ENCODE measurements around the gene XG.
"Not testable (repeated sequence)": the region's sequence is repeated elsewhere in the genome, so short reads cannot be mapped to it uniquely, and the experiment has no call there.

XG gene, protein sequence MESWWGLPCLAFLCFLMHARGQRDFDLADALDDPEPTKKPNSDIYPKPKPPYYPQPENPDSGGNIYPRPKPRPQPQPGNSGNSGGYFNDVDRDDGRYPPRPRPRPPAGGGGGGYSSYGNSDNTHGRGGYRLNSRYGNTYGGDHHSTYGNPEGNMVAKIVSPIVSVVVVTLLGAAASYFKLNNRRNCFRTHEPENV

DNA sequence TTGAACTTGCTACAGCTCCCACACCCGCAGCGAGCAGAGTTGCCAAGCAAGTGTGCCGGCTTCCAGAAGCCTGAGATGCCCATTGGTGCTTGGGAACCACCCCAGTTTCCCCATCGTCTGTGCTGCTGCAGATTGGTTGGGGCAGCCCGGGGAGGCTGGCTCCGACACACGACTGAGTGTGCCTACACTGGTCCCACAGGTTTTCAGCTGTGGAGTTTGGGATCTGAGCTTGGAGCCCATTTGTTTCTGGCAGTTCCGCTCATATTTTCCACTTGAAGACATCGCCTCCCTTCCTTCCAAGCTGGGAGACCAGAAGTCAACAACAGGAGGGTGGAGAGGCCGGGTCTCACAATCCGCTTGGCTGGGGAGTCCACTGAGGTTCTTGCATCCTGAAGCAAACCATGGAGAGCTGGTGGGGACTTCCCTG, at the start of gene XG:
Gene XG (plus strand): TSS at position 167 of the 427 bp plus-strand sequence. CDS start 235 bp downstream, at position 402.
- DNase-seq (ENCODE audit: low spot score) = not testable (repeated sequence)

DNA sequence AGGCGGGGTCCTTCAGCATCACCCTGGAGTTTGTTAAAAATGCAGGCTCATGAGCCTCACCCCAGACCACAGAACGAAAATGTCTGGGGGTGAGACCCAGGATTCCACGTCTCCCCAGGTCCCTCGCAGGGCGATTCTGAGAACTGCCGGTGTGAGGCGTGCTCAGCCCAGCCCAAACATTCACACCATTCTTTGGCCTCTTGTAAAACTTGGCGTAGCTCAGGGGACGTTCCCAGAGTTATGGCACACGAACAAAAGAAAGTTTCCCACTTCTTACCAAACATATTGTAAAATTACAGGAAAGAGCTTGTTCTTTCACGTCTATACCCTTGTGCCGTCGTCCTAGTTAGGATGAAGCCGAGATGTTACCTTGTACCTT, 47.9 kb upstream of the XG start:
- DNase-seq (ENCODE audit: low spot score) = no peak

DNA sequence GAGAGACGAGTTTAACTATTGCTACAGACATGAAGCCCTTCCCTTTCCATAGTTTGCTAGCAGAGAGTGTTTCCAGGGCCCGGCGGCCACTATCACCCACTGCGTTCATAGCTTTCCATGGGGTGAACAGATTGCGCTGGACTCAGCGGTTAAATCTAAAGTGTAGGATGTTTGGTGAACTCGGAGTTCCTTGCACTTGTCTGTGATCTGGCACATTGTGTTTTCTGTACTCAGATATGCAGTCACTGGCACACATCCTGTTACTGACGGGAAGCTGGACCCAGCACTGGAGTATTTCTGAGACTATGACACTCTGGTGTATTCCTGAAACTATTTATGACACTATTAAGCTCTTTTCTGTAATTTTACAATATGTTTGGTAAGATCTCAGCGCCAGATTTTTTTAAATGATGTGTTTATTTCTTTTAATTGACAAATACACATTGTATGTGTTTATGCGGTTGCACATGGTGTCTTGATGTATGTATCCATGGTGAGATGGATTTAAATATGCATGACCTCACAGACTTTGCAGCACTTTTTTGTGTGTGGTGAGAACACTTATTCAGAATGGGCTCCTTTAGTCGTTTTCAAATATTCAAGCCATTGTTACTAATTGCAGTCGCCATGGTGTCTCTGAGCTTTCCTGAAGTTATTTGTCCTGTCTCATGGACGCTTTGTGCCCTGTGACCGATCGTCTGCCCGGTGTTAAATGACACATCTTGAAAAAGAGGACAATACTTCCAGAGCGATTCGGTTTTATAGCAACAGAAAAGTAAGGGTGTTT, 46.6 kb upstream of the XG start:
- DNase-seq (ENCODE audit: low spot score) = no peak

GRCh38 chrX:2707334-2707760, 44.5 kb upstream of the XG start:
- DNase-seq (ENCODE audit: low spot score) = peak; percentile 42

- DNase-seq (ENCODE audit: low spot score) = no peak
Measured at GRCh38 chrX:2708021-2708420, 43.8 kb upstream of the XG start.

GRCh38 chrX:2708592-2709188, 43.1 kb upstream of the XG start:
- no peak for DNase-seq (ENCODE audit: low spot score)

DNA sequence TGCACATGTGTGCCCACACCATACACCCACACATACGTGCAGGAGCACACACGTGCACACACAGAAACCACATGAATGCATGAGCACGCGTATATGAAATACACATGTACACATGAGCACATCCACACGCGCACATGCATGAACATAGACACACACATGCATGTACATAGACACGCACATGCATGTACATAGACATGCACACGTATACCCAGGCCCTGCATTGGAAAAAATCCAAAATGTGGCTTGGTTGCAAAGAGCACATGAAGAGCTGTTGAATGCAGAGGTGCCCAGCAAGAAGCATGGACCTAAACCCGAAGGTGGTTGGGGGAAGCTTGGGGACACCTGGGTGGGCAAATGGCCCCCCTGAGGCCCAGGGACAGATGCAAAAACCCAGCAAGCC, 42.3 kb upstream of the XG start:
- no peak for DNase-seq (ENCODE audit: low spot score)

DNA sequence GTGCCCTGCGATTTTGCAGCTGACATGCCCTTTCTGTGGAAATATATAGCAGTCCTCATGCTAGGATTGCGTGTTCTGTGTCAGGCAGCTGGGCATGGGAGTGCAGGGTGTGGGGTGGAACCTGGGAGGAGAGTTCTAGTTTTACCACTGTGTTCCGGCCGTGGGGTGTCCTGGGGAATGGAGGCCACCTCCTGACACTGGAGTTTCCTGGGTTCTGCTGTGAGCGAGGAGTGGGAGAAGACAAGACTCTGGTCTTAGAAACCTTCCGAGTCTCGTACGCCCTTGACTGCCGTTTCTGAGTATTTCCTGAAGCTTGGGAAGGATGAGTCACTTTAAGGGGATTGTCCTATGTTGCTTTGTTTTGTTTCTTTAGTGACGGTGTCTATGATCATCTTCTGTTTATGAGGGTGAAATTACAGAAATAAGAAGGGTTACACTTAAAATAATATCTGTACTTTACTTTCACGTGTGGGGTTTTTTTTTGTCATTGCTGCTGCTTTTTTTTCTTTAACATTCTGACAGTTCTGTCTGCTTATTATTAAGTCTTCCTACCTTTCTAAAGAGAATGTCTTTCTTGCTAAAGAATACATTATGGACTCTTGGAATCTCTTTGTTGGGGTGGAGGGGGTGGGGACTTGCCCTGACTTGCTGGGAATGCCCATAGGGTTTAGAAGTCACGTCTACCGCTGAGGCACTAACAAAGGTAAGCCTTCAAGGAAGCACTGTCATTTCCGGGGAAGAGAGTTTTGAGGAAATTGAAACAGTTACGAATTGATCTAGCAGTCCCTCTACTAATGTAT, 41.6 kb upstream of the XG start:
- DNase-seq (ENCODE audit: low spot score) = no peak

- DNase-seq (ENCODE audit: low spot score) = no peak
Measured at GRCh38 chrX:2711441-2711840, 40.4 kb upstream of the XG start.

- DNase-seq (ENCODE audit: low spot score) = no peak
Measured at GRCh38 chrX:2712428-2712827, 39.4 kb upstream of the XG start.

DNA sequence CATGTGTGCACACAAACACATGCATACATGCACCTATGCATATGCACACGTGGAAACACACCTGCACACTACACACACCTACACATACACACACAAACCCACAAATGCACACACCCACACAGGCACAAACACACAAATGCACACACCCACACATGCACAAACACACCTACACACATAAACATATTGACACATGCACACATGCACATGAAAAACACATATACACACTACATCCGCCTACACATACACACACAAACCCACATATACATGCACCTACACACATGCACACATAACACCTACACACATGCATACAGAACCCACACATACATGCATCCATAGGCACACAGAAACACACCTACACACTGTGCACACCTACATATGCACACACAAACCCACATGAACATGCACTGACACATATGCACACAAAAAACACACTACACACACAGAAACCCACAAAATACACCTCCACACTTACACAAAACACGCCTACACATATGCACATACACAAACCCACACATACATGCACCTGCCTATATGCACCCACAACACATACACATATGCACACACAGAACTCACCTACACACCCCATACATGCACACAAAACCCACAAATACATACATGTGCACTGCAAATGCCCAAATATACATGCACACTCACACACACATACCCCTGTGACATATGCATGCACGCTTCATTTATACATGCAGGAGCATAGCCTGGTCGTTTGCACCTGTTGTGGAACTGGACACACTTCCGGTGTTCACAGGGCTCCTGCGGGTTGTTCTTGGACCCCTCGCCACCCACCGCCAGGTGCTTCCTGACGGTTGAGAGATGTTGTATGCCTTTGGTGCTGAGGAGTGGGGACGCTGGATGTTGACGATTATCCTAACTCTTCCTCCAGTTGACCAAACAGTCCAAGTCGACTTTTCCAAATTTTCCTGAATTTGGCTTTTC, 38.7 kb upstream of the XG start:
- no peak for DNase-seq (ENCODE audit: low spot score)

- DNase-seq (ENCODE audit: low spot score) = no peak
Measured at GRCh38 chrX:2714551-2714950, 37.3 kb upstream of the XG start.

DNA sequence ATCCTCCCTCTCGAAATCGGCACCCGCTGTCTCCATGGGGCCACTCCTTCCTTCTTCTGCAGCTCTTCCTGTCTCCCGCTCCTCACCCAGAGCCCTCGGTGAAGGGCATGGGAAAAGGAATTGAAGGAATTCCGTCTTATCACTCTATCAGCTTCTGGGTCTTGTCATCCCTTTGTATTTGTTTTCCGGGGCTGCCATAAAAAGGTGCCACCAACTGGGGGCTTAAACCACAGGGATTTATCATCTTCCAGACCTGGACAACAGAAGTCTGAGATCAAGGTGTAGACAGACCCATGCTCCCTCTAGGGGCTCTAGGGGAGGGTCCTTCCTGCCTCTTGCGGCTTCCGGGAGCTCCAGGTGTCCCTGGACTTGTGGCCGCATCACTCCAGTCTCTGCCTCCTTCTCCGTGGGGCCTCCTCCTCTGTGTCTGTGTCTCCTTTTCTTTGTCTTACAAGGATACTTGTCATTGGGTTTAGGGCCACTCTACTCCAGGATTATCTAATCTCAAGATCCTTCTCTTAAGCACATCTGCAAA, 36.7 kb upstream of the XG start:
- no peak for DNase-seq (ENCODE audit: low spot score)

GRCh38 chrX:2717312-2717711, 34.5 kb upstream of the XG start:
- no peak for DNase-seq (ENCODE audit: low spot score)

DNA sequence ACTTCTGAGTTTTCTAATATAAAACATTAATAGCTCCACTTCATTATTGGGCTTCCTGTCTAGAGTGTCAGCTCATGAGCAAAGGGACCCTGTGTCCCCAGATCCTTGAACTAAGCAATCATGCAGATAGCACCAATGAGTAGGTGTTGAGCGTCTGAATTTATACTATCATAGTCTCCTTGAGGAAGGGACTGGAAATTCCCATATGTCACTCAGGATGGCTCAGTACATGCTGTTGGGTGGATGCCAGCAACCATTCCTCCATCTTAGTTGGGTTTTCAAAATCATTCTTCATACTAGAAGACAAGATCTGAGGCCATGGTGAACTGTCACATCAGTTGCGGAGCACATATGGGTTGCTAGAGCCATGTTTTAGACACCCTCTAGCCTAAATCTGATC, 33.0 kb upstream of the XG start:
- DNase-seq (ENCODE audit: low spot score) = no peak

DNA sequence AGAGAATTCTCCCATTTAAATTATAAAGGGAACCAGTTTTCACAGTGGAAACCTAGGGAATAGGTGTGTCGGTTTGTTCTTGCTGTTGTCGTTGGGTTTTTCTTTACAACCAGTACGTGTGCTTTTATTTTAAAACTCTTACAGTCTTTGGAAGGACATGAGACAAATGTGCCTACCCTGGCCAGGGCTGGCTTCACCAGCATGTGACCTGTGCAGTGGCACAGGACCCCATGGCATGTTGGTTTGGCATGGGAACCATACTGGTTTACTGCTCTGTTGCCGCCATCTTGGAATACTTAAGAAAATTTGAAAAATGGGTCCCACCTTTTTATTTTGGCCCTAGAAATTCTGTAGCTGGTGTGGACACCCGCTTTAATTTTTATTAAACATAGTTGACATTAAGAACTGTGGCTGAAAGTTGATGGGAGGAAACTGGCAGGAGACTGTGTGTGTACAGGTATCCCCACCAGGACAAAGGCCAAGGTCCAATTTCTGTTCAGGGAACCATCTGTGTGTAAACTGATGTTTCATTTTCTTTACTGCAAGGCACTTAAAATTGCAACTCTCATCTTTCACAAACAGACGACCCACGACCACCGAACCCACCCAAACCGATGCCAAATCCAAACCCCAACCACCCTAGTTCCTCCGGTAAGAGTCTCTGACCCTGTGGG, 31.9 kb upstream of the XG start:
- DNase-seq (ENCODE audit: low spot score) = no peak

- no peak for DNase-seq (ENCODE audit: low spot score)
Measured at GRCh38 chrX:2723286-2723879, 28.5 kb upstream of the XG start.

GRCh38 chrX:2727264-2727663, 24.6 kb upstream of the XG start:
- not testable (repeated sequence) for DNase-seq (ENCODE audit: low spot score)

- DNase-seq (ENCODE audit: low spot score) = no peak
Measured at GRCh38 chrX:2732076-2732475, 19.8 kb upstream of the XG start.

DNA sequence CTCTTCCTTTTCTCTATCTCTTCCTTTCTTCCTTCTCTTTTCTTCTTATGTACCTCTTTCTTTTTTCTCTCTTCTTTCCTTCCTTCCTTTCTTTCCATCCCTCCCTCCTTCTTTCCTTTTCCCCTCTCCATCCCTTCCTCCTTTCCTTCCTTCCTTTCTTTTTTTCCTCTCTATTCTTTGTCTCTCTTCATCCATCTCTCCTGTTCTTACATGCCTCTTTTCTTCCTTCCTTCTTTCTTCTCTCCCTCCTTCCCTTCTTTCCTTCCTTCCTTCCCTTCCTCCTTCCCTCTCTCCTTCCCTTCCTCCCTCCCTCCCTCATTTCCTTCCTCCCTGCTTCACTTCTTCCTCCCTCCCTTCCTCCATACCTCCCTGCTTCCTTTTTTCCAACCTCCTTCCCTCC, 19.2 kb upstream of the XG start:
- no peak for DNase-seq (ENCODE audit: low spot score)

All from iPS-NIHi11 (cell line).